ENCODE results near the gene GMDS.

Gene GMDS

DNA sequence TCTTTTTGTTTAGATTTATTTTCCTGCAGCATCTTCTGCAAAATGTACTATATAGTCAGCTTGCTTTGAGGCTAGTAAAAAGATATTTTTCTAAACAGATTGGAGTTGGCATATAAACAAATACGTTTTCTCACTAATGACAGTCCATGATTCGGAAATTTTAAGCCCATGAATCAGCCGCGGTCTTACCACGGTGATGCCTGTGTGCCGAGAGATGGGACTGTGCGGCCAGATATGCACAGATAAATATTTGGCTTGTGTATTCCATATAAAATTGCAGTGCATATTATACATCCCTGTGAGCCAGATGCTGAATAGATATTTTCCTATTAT is 632.5 kb downstream of the GMDS start:
- DNase-seq (ENCODE audit: low read depth): no peak

DNA sequence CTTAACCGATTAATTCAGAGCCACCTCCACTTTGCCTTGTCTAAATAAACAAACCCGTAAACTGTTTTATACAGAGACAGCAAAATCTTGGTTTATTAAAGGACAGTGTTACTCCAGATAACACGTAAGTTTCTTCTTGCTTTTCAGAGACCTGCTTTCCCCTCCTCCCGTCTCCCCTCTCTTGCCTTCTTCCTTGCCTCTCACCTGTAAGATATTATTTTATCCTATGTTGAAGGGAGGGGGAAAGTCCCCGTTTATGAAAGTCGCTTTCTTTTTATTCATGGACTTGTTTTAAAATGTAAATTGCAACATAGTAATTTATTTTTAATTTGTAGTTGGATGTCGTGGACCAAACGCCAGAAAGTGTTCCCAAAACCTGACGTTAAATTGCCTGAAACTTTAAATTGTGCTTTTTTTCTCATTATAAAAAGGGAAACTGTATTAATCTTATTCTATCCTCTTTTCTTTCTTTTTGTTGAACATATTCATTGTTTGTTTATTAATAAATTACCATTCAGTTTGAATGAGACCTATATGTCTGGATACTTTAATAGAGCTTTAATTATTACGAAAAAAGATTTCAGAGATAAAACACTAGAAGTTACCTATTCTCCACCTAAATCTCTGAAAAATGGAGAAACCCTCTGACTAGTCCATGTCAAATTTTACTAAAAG is 633.0 kb downstream of the GMDS start:
- no peak for DNase-seq (ENCODE audit: low read depth)

DNA sequence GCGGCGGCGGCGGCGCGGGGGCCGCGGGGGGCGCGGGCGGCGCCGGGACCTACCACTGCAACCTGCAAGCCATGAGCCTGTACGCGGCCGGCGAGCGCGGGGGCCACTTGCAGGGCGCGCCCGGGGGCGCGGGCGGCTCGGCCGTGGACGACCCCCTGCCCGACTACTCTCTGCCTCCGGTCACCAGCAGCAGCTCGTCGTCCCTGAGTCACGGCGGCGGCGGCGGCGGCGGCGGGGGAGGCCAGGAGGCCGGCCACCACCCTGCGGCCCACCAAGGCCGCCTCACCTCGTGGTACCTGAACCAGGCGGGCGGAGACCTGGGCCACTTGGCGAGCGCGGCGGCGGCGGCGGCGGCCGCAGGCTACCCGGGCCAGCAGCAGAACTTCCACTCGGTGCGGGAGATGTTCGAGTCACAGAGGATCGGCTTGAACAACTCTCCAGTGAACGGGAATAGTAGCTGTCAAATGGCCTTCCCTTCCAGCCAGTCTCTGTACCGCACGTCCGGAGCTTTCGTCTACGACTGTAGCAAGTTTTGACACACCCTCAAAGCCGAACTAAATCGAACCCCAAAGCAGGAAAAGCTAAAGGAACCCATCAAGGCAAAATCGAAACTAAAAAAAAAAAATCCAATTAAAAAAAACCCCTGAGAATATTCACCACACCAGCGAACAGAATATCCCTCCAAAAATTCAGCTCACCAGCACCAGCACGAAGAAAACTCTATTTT is 633.7 kb downstream of the GMDS start:
- DNase-seq (ENCODE audit: low read depth): no peak

DNA sequence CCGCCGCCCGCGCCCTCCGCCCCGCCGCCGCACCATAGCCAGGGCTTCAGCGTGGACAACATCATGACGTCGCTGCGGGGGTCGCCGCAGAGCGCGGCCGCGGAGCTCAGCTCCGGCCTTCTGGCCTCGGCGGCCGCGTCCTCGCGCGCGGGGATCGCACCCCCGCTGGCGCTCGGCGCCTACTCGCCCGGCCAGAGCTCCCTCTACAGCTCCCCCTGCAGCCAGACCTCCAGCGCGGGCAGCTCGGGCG is 634.2 kb downstream of the GMDS start:
- DNase-seq (ENCODE audit: low read depth): no peak

DNA sequence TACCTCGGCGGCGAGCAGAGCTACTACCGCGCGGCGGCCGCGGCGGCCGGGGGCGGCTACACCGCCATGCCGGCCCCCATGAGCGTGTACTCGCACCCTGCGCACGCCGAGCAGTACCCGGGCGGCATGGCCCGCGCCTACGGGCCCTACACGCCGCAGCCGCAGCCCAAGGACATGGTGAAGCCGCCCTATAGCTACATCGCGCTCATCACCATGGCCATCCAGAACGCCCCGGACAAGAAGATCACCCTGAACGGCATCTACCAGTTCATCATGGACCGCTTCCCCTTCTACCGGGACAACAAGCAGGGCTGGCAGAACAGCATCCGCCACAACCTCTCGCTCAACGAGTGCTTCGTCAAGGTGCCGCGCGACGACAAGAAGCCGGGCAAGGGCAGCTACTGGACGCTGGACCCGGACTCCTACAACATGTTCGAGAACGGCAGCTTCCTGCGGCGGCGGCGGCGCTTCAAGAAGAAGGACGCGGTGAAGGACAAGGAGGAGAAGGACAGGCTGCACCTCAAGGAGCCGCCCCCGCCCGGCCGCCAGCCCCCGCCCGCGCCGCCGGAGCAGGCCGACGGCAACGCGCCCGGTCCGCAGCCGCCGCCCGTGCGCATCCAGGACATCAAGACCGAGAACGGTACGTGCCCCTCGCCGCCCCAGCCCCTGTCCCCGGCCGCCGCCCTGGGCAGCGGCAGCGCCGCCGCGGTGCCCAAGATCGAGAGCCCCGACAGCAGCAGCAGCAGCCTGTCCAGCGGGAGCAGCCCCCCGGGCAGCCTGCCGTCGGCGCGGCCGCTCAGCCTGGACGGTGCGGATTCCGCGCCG is 634.7 kb downstream of the GMDS start:
- DNase-seq (ENCODE audit: low read depth): no peak

DNA sequence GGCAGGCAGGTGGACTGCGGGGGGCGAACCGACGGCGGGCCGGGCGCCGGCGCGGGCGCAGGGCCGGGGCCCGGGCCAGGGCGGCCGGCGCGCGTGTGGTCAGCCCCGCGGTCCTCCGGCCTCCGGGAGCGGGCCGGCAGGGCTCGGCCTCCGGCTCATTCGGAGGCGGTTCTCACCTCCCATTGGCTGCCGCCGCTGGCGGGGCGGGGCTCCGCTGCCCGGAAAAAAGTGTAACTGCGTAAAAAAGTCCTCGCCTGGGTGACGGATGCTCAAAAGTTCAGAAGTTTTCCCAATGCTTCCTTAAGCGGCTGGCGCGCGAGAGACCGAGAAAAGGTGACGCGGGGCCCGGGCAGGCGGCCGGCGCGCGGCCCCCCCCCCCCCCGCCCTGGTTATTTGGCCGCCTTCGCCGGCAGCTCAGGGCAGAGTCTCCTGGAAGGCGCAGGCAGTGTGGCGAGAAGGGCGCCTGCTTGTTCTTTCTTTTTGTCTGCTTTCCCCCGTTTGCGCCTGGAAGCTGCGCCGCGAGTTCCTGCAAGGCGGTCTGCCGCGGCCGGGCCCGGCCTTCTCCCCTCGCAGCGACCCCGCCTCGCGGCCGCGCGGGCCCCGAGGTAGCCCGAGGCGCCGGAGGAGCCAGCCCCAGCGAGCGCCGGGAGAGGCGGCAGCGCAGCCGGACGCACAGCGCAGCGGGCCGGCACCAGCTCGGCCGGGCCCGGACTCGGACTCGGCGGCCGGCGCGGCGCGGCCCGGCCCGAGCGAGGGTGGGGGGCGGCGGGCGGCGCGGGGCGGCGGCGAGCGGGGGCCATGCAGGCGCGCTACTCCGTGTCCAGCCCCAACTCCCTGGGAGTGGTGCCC is 635.5 kb downstream of the GMDS start, which contains the start of gene FOXC1:
FOXC1 (plus strand) TSS at position 268 of the 849 bp plus-strand sequence; CDS start at position 799, 531 bp downstream.
- no peak for DNase-seq (ENCODE audit: low read depth)

DNA sequence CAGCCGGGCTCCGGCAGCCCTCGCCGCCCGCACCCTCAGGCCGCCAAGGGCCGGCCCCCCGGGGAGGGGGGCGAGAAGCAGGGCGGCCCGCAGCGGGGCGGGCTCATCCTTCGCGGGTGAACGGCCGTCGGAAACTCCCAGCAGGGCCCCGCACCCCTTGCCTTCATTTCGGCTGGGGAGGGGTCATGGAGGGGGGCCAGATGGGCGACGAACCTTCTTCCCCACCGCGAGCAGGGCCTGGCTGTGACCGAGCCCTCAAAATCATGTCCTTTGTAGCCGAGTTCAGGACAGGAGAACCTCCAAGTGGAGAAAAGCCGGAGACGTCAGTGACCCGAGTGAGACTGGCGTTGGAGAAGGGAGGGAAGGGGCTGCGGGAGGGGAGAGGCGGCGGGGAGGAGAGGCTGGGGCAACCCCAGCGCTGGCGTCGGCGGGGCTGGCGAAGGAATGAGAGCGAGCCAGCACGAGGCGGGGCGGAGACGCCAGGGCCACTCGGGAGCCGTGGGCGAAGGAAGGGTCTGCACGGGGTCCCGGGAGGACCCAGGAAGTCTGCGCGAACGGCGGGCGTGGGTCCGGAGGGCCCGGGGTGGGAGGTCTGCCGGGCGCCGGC is 636.3 kb downstream of the GMDS start:
- no peak for DNase-seq (ENCODE audit: low read depth)

DNA sequence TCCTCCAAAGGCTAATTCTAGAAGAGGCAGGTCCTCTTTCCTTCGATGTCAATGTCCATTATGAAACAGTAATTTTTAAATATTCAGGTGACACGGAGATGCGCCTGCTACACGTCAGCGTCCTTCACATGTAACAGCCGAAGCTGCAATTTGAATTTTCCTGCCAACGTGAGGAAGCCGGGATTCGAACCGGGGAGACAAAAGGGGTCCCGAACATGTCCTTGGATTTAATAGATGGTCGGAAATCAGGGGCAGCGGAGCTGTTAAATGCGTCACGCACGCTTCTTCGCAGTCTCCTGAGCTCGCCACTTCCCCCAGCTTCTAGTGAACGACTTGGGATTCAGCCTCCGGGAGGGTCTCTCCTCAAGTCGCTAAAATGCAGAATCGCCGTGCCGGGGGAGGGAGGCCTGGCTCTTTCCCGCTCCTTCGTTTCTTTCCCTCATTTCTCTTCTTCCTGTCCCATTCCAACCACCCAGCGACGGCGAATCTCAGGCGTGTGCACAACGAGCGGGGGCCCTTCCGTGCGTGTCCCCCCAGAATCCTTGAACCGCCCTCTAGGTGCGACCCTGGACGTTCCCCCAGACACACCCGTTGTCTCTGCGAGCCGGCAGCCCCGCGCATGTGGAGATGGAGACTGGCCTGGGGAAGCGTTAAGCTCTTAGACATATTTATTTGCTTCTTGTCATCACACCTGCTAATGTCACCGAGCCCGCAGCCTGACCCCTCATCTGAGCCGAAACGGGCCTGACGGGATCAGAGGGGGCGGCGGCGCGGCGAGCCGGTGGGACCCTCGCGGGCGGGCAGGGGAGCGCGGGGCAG is 637.0 kb downstream of the GMDS start:
- DNase-seq (ENCODE audit: low read depth): no peak

DNA sequence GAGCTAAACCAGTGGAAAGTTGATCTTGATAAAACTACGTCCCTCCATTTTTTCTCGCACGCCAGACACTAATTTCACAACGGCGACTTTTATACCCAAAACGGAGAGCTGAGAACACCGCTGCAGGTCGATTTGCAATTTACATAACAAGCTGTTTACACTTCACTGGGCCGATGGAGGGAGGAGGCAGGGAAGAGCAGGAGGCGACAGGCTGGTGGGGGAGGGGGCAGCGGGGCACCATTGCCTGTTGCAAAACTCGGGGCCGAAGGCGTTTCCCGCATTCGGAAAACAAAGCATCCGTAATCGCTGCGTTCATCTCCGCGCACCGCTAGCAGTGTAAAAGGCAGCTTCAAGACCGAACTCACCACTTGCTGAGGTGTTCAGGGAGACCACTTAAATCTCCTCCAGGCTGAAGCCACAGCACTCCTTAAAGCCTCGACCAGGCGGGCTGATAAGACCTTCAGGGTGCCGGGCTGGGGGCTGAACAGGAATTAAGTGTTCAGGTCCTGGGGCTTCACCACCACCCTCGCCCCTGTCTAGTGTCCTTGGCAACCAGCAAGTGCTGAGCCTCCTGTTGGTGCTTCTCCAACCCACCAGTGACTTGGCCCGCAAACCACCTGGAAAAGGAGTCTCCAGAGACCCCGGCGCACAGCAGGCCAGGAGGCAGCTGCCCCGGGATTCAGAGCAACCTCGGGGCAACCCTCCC is 637.7 kb downstream of the GMDS start:
- DNase-seq (ENCODE audit: low read depth): no peak

DNA sequence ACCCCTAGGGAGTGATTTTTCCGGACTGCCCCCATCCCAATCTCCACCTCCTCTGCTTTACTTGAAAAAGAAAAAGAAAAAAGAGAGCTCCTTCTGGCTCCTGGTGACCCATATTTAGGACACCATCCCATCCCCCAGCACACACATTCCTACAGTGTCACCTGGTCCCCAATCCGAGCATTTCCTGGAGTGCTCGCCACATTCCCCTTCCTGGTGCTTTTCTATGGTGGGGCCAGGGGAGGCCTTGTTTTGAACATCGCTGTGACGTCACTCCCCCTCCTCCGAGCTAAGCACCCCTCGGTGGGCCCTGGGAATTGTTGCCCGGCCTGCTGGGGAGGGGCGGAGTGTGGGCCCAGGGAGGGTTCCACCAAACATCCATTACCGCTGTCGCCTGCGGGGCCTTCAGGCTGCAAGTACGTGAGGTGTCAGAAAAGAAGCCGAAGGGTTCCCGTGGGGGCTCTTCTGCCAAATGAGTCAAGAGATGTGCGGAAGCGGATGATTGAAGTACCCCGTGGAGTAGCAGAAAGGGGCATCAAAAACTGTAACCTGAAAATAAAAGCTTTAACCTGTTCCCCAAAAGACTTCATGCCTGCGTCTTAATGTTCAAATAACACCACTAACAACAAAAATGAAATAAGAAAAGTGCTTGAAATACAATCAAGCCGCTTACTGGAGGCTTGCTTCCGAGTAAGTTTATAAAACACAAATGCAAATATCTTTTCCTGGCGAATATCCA is 638.5 kb downstream of the GMDS start:
- no peak for DNase-seq (ENCODE audit: low read depth)

DNA sequence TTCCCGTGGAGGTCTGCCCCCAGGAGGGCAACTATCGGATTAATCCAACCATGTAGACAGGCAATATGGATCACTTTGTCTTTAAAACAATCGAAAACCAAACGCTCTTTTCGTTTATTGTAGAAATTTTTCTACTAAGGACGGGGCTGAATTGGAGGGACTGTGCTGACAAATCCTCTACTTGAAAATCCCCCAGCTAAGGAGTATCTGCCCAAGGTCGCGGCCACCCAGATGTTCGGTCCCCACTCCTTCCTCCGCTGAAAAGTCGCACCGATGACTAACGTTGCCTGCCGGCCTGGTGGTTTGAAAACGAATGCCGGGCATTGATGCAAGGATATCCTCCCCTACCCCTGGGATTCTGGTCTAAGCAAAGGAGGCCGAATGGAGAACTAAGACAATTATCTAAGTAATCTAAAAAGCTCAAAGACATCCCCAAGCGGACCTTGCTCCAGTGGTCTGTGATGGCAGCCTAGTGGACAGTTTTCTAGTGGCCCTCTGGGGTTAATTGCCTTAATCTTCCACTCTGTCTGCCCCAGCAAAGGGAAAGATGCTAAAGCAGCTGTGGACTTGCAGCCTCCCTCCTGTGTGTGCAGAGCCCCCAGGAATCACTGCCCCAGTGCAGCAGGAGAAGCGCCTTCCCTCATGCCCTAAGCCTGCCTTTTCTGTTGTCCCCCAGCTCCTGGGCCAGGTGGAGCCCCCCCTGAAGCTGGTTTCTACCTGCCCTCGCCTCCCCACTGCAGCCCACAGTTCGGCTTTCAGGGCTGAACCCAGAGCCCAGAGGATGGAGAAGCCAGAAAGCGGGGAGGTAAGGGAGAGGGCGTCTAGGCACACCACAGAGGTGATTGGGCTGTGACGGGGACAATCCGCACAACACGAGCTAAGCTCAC is 639.3 kb downstream of the GMDS start:
- no peak for DNase-seq (ENCODE audit: low read depth)

DNA sequence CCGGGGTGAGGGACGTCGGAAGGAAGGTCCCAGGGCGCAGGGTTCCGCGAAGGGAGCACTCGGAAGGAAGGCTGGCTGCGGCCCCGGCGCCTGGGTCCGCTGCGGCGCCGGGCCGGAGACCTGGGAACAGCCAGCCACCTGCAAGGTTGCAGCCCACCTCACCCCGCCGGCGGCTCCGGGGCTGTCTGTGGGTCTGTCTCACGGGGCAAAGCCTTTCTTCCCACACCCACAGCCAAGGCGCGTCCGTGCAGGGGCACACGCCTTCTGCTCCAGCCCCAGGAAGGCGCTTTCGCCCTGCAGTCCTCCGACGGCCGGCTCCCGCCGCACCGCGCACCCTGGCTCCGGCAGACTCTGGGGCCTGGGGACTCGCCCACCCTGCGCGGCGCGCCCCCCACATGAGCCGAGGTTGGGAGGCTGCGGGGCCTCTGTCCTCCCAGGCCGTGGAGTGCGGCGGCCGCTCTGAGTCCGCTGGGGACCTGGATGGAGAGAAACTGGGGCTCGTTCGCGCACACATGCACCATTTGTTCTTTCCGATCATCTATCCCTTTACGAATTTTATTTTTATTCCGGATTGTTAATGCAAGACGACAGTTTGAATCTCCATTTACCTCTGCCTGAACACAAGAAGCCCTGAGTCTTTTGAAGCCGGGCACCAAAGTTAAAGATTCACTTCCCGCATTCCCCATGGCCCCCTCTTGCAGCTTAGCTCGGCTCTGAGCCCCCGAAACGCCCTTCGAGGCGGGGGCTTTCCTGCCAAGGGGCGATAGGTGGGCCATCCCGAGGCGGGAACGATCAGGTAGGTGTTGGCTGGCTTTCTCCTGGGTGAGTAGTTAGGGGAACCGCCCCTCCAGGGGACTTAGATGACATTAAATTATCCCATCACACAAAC is 640.2 kb downstream of the GMDS start:
- no peak for DNase-seq (ENCODE audit: low read depth)

DNA sequence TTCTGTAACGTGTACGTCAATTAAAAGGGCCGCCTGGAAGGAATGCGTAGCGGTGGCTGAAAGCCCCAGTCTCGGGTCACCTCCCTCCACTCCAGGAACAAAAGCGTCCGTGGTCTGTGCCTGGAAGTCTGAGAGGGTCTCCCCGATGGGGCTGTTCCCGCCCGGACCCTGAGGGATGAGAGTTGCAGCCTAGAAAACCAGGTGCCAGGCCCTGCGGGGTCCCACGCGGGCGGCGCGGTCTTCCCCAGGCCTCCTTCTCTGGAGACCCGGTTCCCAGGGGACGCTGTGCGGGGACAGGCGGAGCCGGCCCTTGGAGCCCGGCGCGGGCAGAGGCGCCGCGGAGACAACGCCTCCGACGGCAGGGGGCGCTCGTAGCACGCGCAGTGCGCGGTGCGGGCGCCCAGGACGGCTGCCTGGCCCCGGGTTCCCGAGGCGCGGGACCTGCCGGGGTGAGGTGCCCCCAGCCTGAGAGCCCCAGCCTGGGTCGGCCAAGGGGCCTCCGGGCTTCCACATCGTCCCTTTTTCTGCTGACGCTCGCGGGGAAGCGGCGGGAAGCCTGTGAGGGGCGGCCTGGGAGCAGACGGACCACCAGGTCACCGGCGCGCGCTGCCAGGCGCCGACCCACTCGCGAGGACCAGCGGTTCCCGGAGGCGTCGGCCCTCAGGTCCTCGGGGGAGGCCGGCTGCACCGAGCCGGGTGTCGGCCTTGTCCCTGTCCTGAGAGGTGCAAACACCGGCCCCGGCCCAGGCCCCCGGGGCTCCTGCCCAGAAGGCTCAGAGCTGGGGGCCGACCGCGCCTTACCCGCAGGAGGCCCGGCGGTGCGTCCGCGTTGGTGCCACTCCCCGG is 641.0 kb downstream of the GMDS start:
- no peak for DNase-seq (ENCODE audit: low read depth)

DNA sequence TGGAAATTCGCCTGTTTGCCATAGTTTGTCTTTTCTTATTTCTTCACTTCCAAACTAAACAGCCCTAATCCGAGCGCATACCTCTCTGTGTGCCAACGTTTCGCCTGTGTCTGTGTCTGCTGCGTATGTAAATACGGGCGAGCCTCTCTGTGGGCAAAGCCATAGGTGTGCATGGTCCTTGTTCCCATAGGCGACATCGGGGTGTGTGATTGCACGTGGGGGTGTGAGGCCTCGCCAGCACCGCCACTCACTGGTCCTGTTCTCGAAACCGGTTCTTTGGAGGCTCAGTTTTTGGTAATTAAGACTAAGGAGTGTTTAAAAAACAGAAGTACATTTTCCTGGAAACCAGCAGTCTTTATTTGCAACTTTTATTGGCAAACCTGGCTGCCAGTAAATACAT is 641.7 kb downstream of the GMDS start:
- no peak for DNase-seq (ENCODE audit: low read depth)

DNA sequence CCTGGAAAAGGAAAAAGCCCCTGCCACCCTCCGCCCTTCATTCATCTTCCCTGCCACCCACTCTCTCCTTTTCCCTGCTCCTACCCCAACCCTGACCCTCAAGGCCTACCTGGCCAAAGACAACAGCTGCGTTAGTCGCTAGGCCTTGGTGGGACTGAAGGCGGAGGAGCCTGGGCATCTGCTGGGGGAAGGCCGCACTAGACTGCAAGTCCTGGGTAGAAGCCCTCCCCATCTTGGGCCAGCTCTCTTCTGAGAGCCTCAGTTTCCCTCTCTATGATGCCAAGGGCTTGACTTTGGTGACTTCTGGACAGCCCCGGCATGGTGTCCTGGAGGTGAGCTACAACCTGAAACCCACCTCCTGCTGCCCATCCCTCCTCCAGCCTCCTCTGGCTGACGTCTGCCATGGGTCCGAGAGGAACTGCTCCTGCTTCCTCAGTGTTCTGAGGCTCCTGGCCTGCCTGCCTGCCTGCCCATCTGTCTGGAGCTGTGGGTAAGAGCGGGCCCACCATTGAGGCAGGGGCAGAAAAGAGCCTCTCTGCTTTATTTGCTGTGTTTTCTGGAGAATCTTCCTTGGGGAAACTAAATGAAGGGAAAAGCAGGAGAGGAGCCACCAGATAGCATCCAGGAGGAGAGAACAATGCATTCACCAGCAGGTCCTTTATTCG is 643.2 kb downstream of the GMDS start:
- DNase-seq (ENCODE audit: low read depth): no peak

All from stimulated activated CD8-positive, alpha-beta memory T cell treated with anti-CD3 and anti-CD28 coated beads, Interleukin-7, amount 100 ng/mL, for 24 hours (primary cell).